T-cell (primary cell): ENCODE results near the gene VCP. TPM values are rescaled to one million over a fixed set of nuclear protein-coding genes. Genes with fewer than 3 reads are reported as not detected.

Source experiments
- ATAC-seq, 4 experiments: fragments of 200-7000 bp in 3 of 4; fragments of 150-1000 bp in 1 of 4; cut with Tn5 transposase; replicated peaks in 1 of 4; 1 replicate in 3 of 4; 2 replicates in 1 of 4; pipeline ENCODE4 v1.10.0; 2021; ENCODE audit warnings: moderate library complexity in 3 of 4, mild to moderate bottlenecking in 2 of 4, moderate number of reproducible peaks in 1 of 4
- CTCF ChIA-PET, 2 donors: fragments of 300-600 bp; sonication (Branson Sonifier 250); formaldehyde crosslinking; loops; one replicate each; lab custom pipeline; 2022; ENCODE audit warnings: antibody characterized with exemption in 2 of 2; lab: Charles Lee
- POLR2A ChIA-PET, 2 donors: fragments of 300-600 bp; sonication (Branson Sonifier 250); formaldehyde crosslinking; loops; one replicate each; lab custom pipeline; 2022; ENCODE audit warnings: antibody characterized with exemption in 2 of 2; lab: Charles Lee
- DNase-seq, 35 experiments: peaks; one replicate each; pipeline versions ENCODE4 v3.0.0 to v3.0.0-alpha.2; 2013 to 2023
- H3K27ac ChIP-seq: one replicate; pipeline ENCODE4 v1.5.1; 2013; ENCODE audit warnings: low read length
- H3K27me3 ChIP-seq, 2 experiments: replicated peaks in 1 of 2; 1 replicate in 1 of 2; 2 replicates in 1 of 2; pipeline versions ENCODE4 v1.6.1 to v1.7.0; 2013; ENCODE audit warnings: low read length in 1 of 2, mixed read lengths in 1 of 2; ENCODE audit not compliant: control insufficient read depth in 2 of 2, insufficient read depth in 2 of 2; ENCODE audit errors: extremely low read depth in 1 of 2
- H3K36me3 ChIP-seq, 2 donors: 1 replicate in 1 of 2; 2 replicates in 1 of 2; pipeline versions ENCODE4 v1.6.1 to v1.7.0; 2013; ENCODE audit warnings: low read length in 1 of 2; ENCODE audit not compliant: control insufficient read depth in 2 of 2, insufficient read depth in 1 of 2; ENCODE audit errors: extremely low read depth in 1 of 2
- H3K4me1 ChIP-seq, 2 experiments: 1 replicate in 1 of 2; 2 replicates in 1 of 2; pipeline versions ENCODE4 v1.6.1 to v1.7.0; 2013; ENCODE audit warnings: low read length in 2 of 2, mixed read lengths in 1 of 2; ENCODE audit not compliant: insufficient read depth in 2 of 2, control insufficient read depth in 1 of 2; ENCODE audit errors: extremely low read depth in 1 of 2
- H3K4me3 ChIP-seq, 2 donors: 1 replicate in 1 of 2; 2 replicates in 1 of 2; pipeline versions ENCODE4 v1.5.1 to v1.7.0; 2013; ENCODE audit warnings: mild to moderate bottlenecking in 2 of 2, low read length in 1 of 2, moderate library complexity in 1 of 2; ENCODE audit not compliant: control insufficient read depth in 1 of 2; ENCODE audit errors: extremely low read depth in 1 of 2
- H3K9me3 ChIP-seq: 2 replicates; pipeline ENCODE4 v1.7.0; 2013
- H3K27ac Mint-ChIP-seq, 2 donors: one replicate each; pipeline ENCODE4 v1.8.0; 2020 to 2021; ENCODE audit warnings: mild to moderate bottlenecking in 2 of 2, mixed read lengths in 2 of 2
- H3K27me3 Mint-ChIP-seq, 2 donors: one replicate each; pipeline ENCODE4 v1.8.0; 2021 to 2022; ENCODE audit warnings: mixed read lengths in 2 of 2
- H3K36me3 Mint-ChIP-seq: one replicate; pipeline ENCODE4 v1.8.0; 2021; ENCODE audit warnings: mixed read lengths
- H3K4me1 Mint-ChIP-seq, 3 donors: one replicate each; pipeline ENCODE4 v1.8.0; 2020 to 2022; ENCODE audit warnings: mixed read lengths in 3 of 3, mild to moderate bottlenecking in 1 of 3
- H3K4me3 Mint-ChIP-seq, 3 donors: one replicate each; pipeline ENCODE4 v1.8.0; 2020 to 2022; ENCODE audit warnings: mild to moderate bottlenecking in 3 of 3, mixed read lengths in 3 of 3, moderate library complexity in 3 of 3
- H3K9me3 Mint-ChIP-seq, 3 donors: one replicate each; pipeline ENCODE4 v1.8.0; 2020 to 2022; ENCODE audit warnings: mixed read lengths in 3 of 3
- WGBS: methylation state at CpG from one replicate; pipeline ENCODE4 v1.1.5; 2013; ENCODE audit warnings: missing lambda C conversion rate; ENCODE audit not compliant: insufficient coverage; 5-methylcytosine and 5-hydroxymethylcytosine counted together
- total RNA-seq, 35 experiments: library from RNA in 6 of 35; stranded (reverse) in 6 of 35; fragments of 120-200 nt in 1 of 35; gene quantifications; one replicate each; pipeline versions ENCODE4 v1.2.1 to v1.2.4 and lab custom pipeline; 2013 to 2026

VCP gene
- total RNA-seq, 5 donors from 2014 or later (not counting 1 experiment from before 2014, with no cell fraction given), result 141 to 232 (median 167) TPM

- ATAC-seq (no peak), DNase-seq (no peak)
- no peaks in the 10 kb centered on the region for H3K27me3 ChIP-seq
- ChIA-PET CTCF (no interaction called here), POLR2A (no interaction called here)
- H3K9me3 Mint-ChIP-seq, result no peaks in the 10 kb centered on the region
- H3K4me3 Mint-ChIP-seq, result no peak overlapping the region
- H3K36me3 ChIP-seq, result peaks cover 3 to 6% of the 10 kb centered on the region in 2 donors
- H3K27me3 Mint-ChIP-seq, result no peaks in the 10 kb centered on the region
- H3K4me1 ChIP-seq, result peaks cover 20 to 38% of the 10 kb centered on the region in 2 experiments
- no peaks in the 10 kb centered on the region for H3K9me3 ChIP-seq
- no peak overlapping the region for H3K4me3 ChIP-seq
- H3K27ac ChIP-seq, result no peak overlapping the region
- H3K4me1 Mint-ChIP-seq, result peaks cover 38 to 51% (median 50%) of the 10 kb centered on the region in 3 donors
- H3K27ac Mint-ChIP-seq, result no peak overlapping the region
- WGBS, result 100% methylated on average over 2 of the region's 6 CpGs
- H3K36me3 Mint-ChIP-seq, result peaks cover 5% of the 10 kb centered on the region
These were observed 1.7 kb upstream of the VCP start for GRCh38 chr9:35074141-35074540.

GRCh38 chr9:35073279-35073612 lies 821 bp upstream of the VCP start:
- H3K27me3 Mint-ChIP-seq, result no peaks in the 10 kb centered on the region
- H3K4me3 ChIP-seq, result peak overlapping the region in 1 of 2 donors; percentile 75
- WGBS, result no CpG with 5 or more reads among the region's 2 CpGs
- POLR2A ChIA-PET, result no interaction called here
- H3K27ac Mint-ChIP-seq, result peak overlapping the region; percentile 94 to 95
- peak overlapping the region; percentile 87 for H3K27ac ChIP-seq
- peak overlapping the region; percentile 87 to 91 (median 91) for H3K4me3 Mint-ChIP-seq
- no peak for DNase-seq
- no peaks in the 10 kb centered on the region for H3K9me3 Mint-ChIP-seq
- H3K36me3 ChIP-seq, result peaks cover 3 to 15% of the 10 kb centered on the region in 2 donors
- CTCF ChIA-PET, result no interaction called here
- peaks cover 38 to 51% (median 50%) of the 10 kb centered on the region in 3 donors for H3K4me1 Mint-ChIP-seq
- no peaks in the 10 kb centered on the region for H3K27me3 ChIP-seq
- ATAC-seq, result no peak
- peaks cover 5% of the 10 kb centered on the region for H3K36me3 Mint-ChIP-seq
- H3K4me1 ChIP-seq, result peaks cover 15 to 39% of the 10 kb centered on the region in 2 experiments
- no peaks in the 10 kb centered on the region for H3K9me3 ChIP-seq

- POLR2A ChIA-PET, result interaction anchor here (0.6 to 2.0 kb wide), 5 partner anchors 8 to 967 kb away, joined by 3 to 11 read pairs (median 5); partner anchors contain the start of genes DNAJB5 (in 1 of the 2) and FANCG (in 1 of the 2)
- peaks cover 18% of the 10 kb centered on the region for H3K36me3 Mint-ChIP-seq
- peaks cover 48 to 56% (median 50%) of the 10 kb centered on the region in 3 donors for H3K4me1 Mint-ChIP-seq
- peak overlapping the region; percentile 94 to 95 for H3K27ac Mint-ChIP-seq
- H3K27me3 ChIP-seq, result no peaks in the 10 kb centered on the region
- no peaks in the 10 kb centered on the region for H3K9me3 ChIP-seq
- CTCF ChIA-PET, result interaction anchor here (0.6 to 2.6 kb wide), 14 partner anchors 8 to 587 kb away, joined by 3 to 17 read pairs (median 4); partner anchors contain the start of genes ATOSB (in 1 of the 2), FANCG (in 1 of the 2) and PIGO (in 1 of the 2)
- H3K36me3 ChIP-seq, result peaks cover 3 to 28% of the 10 kb centered on the region in 2 donors
- H3K4me3 ChIP-seq, result peak overlapping the region; percentile 75 to 85
- H3K27ac ChIP-seq, result peak overlapping the region; percentile 87
- H3K27me3 Mint-ChIP-seq, result no peaks in the 10 kb centered on the region
- H3K9me3 Mint-ChIP-seq, result no peaks in the 10 kb centered on the region
- DNase-seq (peak; percentile 29 to 80 (median 63)), ATAC-seq (peak; percentile 56 to 62 (median 60))
- H3K4me1 ChIP-seq, result peaks cover 15 to 46% of the 10 kb centered on the region in 2 experiments
- H3K4me3 Mint-ChIP-seq, result peak overlapping the region; percentile 87 to 91 (median 91)
- under 1% methylated on average over 74 of the region's 79 CpGs for whole genome bisulfite sequencing
These were observed 488 bp downstream of the VCP start for GRCh38 chr9:35071814-35072460.

- CTCF ChIA-PET, result interaction anchor here (0.6 to 2.6 kb wide), 12 partner anchors 9 to 588 kb away, joined by 3 to 17 read pairs (median 6); partner anchors contain the start of genes ATOSB (in 1 of the 2), FANCG (in 1 of the 2) and PIGO (in 1 of the 2)
- H3K9me3 Mint-ChIP-seq, result no peaks in the 10 kb centered on the region
- peak in 1 of 35 experiments; percentile 22 for DNase-seq
- 0% methylated on average over 10 of the region's 20 CpGs for WGBS
- peak overlapping the region; percentile 92 to 94 for H3K27ac Mint-ChIP-seq
- H3K4me3 Mint-ChIP-seq, result peak overlapping the region; percentile 87 to 91 (median 91)
- Histone ChIP-seq H3K9me3 (no peaks in the 10 kb centered on the region), H3K27me3 (no peaks in the 10 kb centered on the region), H3K4me1 (peaks cover 15 to 46% of the 10 kb centered on the region in 2 experiments), H3K4me3 (peak overlapping the region; percentile 75 to 85), H3K36me3 (peaks cover 3 to 32% of the 10 kb centered on the region in 2 donors), H3K27ac (peak overlapping the region; percentile 87)
- peaks cover 21% of the 10 kb centered on the region for H3K36me3 Mint-ChIP-seq
- POLR2A ChIA-PET, result interaction anchor here (0.6 to 2.0 kb wide), 3 partner anchors 9 to 967 kb away, joined by 3 to 11 read pairs (median 8); partner anchors contain the start of gene FANCG (in 1 of the 2)
- no peaks in the 10 kb centered on the region for H3K27me3 Mint-ChIP-seq
- peaks cover 48 to 60% (median 54%) of the 10 kb centered on the region in 3 donors for H3K4me1 Mint-ChIP-seq
- no peak for ATAC-seq
These were observed 1.3 kb downstream of the VCP start for GRCh38 chr9:35070823-35071813.

GRCh38 chr9:35069020-35069419 lies 3.4 kb downstream of the VCP start:
- Histone ChIP-seq H3K36me3 (peaks cover 8 to 52% of the 10 kb centered on the region in 2 donors), H3K9me3 (no peaks in the 10 kb centered on the region), H3K4me3 (no peak overlapping the region), H3K27ac (no peak overlapping the region), H3K4me1 (peaks cover 15 to 46% of the 10 kb centered on the region in 2 experiments), H3K27me3 (no peaks in the 10 kb centered on the region)
- POLR2A ChIA-PET, result interaction anchor here (0.6 to 1.4 kb wide), 6 partner anchors 8 to 734 kb away, joined by 3 to 14 read pairs (median 6); partner anchors contain the start of genes DNAJB5 (in 1 of the 2) and FANCG (in 1 of the 2)
- Mint-ChIP-seq H3K4me1 (peaks cover 48 to 60% (median 54%) of the 10 kb centered on the region in 3 donors), H3K27ac (peak overlapping the region; percentile 37 to 55), H3K27me3 (no peaks in the 10 kb centered on the region), H3K9me3 (no peaks in the 10 kb centered on the region), H3K36me3 (peaks cover 27% of the 10 kb centered on the region), H3K4me3 (peak overlapping the region; percentile 29 to 91 (median 87))
- DNase-seq (no peak), ATAC-seq (no peak)
- CTCF ChIA-PET, result interaction anchor here (0.6 to 1.0 kb wide), 5 partner anchors 16 to 269 kb away, joined by 3 to 8 read pairs (median 5); partner anchors contain the start of gene STOML2 (in 1 of the 2)
- 92% methylated on average over 2 of the region's 4 CpGs for WGBS
